Spleen (tissue), 11 donors: ENCODE measurements around the gene CFAP97D1. TPM values are rescaled to one million over a fixed set of nuclear protein-coding genes. Genes with fewer than 3 reads are reported as not detected.

ENCODE experiments used
- DNase-seq: peaks from one replicate; pipeline ENCODE4 v3.0.0-alpha.2; 2020
- H3K27ac ChIP-seq, 8 donors: fragments of 200-600 bp; sonication (generic) in 7 of 8; 1 replicate in 4 of 8; 2 replicates in 4 of 8; pipeline versions ENCODE4 v1.5.0 to v1.8.0; 2016 to 2021; ENCODE audit warnings: inconsistent platforms in 4 of 8, mild to moderate bottlenecking in 4 of 8, moderate library complexity in 1 of 8
- H3K27me3 ChIP-seq, 7 donors: fragments of 200-600 bp; sonication (generic) in 6 of 7; replicated peaks in 1 of 7; 1 replicate in 4 of 7; 2 replicates in 3 of 7; pipeline versions ENCODE4 v1.5.0 to v1.8.0; 2016 to 2021; ENCODE audit warnings: inconsistent platforms in 3 of 7, mild to moderate bottlenecking in 1 of 7
- H3K36me3 ChIP-seq, 6 donors: fragments of 200-600 bp; sonication (generic) in 5 of 6; 1 replicate in 4 of 6; 2 replicates in 2 of 6; pipeline versions ENCODE4 v1.5.0 to v1.8.0; 2016 to 2021; ENCODE audit warnings: inconsistent platforms in 2 of 6
- H3K4me1 ChIP-seq, 6 donors: fragments of 200-600 bp; sonication (generic) in 5 of 6; 1 replicate in 3 of 6; 2 replicates in 3 of 6; pipeline versions ENCODE4 v1.5.0 to v1.8.0; 2016 to 2021; ENCODE audit warnings: inconsistent platforms in 3 of 6
- H3K4me3 ChIP-seq, 8 donors: fragments of 200-600 bp; sonication (generic) in 7 of 8; 1 replicate in 4 of 8; 2 replicates in 4 of 8; pipeline versions ENCODE4 v1.5.0 to v1.8.0; 2016 to 2021; ENCODE audit warnings: inconsistent platforms in 4 of 8, mild to moderate bottlenecking in 4 of 8, moderate library complexity in 2 of 8
- H3K9me3 ChIP-seq, 8 donors: fragments of 200-600 bp; sonication (generic) in 7 of 8; 1 replicate in 4 of 8; 2 replicates in 4 of 8; pipeline versions ENCODE4 v1.5.0 to v1.8.0; 2016 to 2021; ENCODE audit warnings: inconsistent platforms in 4 of 8
- POLR2A ChIP-seq, 3 donors: fragments of 450-650 bp; IDR thresholded peaks; one replicate each; pipeline ENCODE4 v1.5.1; 2017; ENCODE audit warnings: antibody characterized with exemption in 3 of 3, mild to moderate bottlenecking in 1 of 3
- POLR2AphosphoS5 ChIP-seq, 3 donors: sonication (generic); formaldehyde crosslinking; IDR thresholded peaks; one replicate each; pipeline ENCODE4 v1.5.1; 2017; ENCODE audit warnings: antibody characterized with exemption in 3 of 3
- WGBS, 5 donors: extraction: QIAGEN DNeasy Blood & Tissue Kit in 3 of 5; methylation state at CpG; one replicate each; pipeline versions ENCODE4 v1.1.5 to v1.1.7; 2013 to 2018; 5-methylcytosine and 5-hydroxymethylcytosine counted together
- intact Hi-C: fragments of 100-400 bp; cut with DNase I; formaldehyde crosslinking; loops from one replicate; pipeline ENCODE4 v1.15.0; 2023; ENCODE audit warnings: low total_unique reads
- polyA plus RNA-seq, 3 donors: library from polyadenylated mRNA; stranded (reverse); fragments of 200-250 nt; gene quantifications; one replicate each; pipeline ENCODE4 v1.2.1, GENCODE V29; 2013
- total RNA-seq, 7 donors: library from RNA; depleted of rRNA in 3 of 7; stranded (reverse); fragments of >200 nt in 3 of 7; fragmentation: NEBNext Ultra II Directional in 4 of 7; extraction: Animal tissue kit (Norgen Biotek cat#: 25700) in 4 of 7; gene quantifications; one replicate each; pipeline versions ENCODE4 v1.1.0 to v1.2.1, GENCODE V29; 2016 to 2021
- TF ChIP-seq, protein P1 (sequence below), 11 experiments: fragments of 200-600 bp in 7 of 11; fragments of 450-650 bp in 4 of 11; sonication (generic) in 4 of 11; IDR thresholded peaks in 8 of 11; conservative IDR thresholded peaks in 3 of 11; 1 replicate in 7 of 11; 2 replicates in 4 of 11; pipeline versions ENCODE4 v1.4.0 to v1.8.0; 2016 to 2021; ENCODE audit warnings: antibody characterized with exemption in 11 of 11, inconsistent platforms in 4 of 11, mild to moderate bottlenecking in 1 of 11
- donor health status: healthy with polysubstance abuse.
- donor health status: DM: no; HTN: no; CAD: no; lungs with moderate emphysema.
- donor health status: DM: no; HTN: no; CAD: no.
- donor health status: Bipolar disorder and iron deficiency.
- donor health status: healthy.
- donor health status: DM: no; HTN: no; CAD: no.
- donor health status: DM: yes; HTN: yes; CAD: no.

The CFAP97D1 gene
- total and polyA plus RNA-seq, 10 donors, result 0.06 to 0.32 (median 0.19) TPM; not detected in 5

DNA sequence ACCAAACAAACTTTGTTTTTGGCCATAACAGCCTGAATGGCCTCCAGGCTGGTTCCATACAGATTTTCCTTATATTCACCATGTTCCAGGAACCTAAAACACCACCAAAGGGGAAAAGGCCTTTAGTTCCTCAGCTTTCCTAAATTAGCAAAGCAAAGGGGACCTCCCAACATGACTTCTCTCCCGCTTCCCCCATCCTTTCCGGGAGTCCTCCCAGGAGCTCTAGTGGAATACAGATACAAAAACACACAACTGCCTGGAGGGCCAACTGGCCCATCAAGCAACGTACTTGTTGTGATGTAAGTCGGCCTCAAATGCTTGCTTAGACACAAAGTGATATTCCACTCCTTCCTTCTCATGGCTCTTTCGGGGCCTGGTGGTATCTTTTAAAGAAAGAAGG lies 30.6 kb downstream of the CFAP97D1 start:
- 86 to 96% (median 93%) methylated on average over 5 of the region's 5 CpGs for WGBS, 5 donors
- no peak overlapping the region for H3K4me3 ChIP-seq
- intact Hi-C loops, result no loop called here
- H3K4me1 ChIP-seq, result no peaks in the 10 kb centered on the region
- H3K27me3 ChIP-seq, result peaks cover 0 to 13% (median 0%) of the 10 kb centered on the region in 7 donors
- H3K27ac ChIP-seq, result no peak overlapping the region
- H3K9me3 ChIP-seq, result no peaks in the 10 kb centered on the region
- TF ChIP-seq POLR2AphosphoS5 (IDR thresholded peaks at IDR 0.05) (no peak), POLR2A (IDR thresholded peaks at IDR 0.05) (no peak)
- TF ChIP-seq, protein P1, sequence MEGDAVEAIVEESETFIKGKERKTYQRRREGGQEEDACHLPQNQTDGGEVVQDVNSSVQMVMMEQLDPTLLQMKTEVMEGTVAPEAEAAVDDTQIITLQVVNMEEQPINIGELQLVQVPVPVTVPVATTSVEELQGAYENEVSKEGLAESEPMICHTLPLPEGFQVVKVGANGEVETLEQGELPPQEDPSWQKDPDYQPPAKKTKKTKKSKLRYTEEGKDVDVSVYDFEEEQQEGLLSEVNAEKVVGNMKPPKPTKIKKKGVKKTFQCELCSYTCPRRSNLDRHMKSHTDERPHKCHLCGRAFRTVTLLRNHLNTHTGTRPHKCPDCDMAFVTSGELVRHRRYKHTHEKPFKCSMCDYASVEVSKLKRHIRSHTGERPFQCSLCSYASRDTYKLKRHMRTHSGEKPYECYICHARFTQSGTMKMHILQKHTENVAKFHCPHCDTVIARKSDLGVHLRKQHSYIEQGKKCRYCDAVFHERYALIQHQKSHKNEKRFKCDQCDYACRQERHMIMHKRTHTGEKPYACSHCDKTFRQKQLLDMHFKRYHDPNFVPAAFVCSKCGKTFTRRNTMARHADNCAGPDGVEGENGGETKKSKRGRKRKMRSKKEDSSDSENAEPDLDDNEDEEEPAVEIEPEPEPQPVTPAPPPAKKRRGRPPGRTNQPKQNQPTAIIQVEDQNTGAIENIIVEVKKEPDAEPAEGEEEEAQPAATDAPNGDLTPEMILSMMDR (IDR thresholded peaks at IDR 0.05 in 8 of 11, conservative IDR thresholded peaks at IDR 0.05 in 3 of 11), result no peak
- peaks cover 0 to 16% (median 0%) of the 10 kb centered on the region in 6 donors for H3K36me3 ChIP-seq
- DNase-seq, result no peak

DNA sequence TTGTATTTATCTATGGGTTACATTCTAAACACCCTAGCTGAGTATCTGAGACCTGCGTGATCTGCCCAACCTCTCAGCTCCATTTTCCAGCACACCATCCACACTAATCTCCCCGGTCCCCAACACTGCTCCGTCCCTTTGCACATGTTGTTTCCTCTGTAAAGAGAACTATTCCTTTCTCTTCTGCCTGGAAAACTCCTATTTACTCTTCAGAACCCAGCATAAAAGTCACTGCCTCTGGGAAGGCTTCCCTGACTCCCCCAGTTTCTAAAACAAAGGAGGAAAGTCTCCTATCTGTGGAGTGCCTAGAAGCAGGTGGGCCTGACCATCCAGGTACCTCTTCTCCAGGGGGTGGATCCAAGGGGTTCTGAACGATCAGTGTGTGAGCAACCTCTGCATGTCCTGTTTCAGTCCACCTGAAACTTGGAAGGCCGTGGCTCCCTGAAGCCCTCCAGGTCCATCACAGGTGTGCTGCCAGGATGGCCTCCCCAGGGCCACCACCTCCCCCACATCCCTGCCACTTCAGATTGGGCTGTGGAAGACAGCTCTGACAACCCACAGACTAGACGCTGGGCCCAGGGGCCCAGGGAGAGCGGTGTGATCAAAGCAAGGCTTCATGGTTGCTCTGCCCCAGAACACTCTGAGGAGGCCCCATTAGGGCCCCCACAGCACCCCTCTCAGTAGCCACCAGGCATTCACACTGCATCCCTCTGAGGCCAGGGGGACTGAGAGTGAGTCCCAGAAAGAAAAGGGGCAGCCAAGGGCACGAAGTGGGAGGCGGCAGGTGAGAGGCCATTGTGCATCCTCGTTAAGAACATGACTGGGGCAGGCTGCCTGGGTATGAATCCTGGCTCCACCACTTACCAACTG lies 32.4 kb downstream of the CFAP97D1 start:
- intact Hi-C loops, result no loop called here
- DNase-seq, result no peak
- 86 to 92% (median 87%) methylated on average over 9 to 10 of the region's 10 CpGs for WGBS, 5 donors

DNA sequence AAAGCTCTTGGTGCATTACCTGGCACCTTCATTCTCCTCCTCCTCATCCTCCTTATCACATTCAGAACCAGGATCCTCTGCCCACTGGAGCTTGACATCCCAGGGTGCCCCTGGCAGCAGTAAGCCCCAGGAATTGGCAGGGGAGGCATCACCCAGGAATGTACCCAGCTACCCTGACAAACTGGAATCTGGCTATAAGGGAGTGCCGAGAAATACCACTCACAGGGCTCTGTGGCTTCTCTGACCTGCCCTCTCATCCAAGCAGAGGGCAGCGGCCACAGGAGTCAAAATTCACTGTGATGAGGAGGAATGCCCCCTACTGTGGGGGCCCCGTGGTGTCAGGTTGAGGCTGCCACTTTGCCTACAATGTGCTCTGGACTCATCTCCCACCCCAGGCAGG lies 33.2 kb downstream of the CFAP97D1 start:
- DNase-seq, result no peak

More for the DNA sequence above, 32.4 kb downstream of the CFAP97D1 start:
- no peaks in the 10 kb centered on the region for H3K9me3 ChIP-seq
- peaks cover 0 to 13% (median 0%) of the 10 kb centered on the region in 7 donors for H3K27me3 ChIP-seq
- TF ChIP-seq POLR2AphosphoS5 (IDR thresholded peaks at IDR 0.05) (no peak), POLR2A (IDR thresholded peaks at IDR 0.05) (no peak)
- TF ChIP-seq, protein P1 (IDR thresholded peaks at IDR 0.05 in 8 of 11, conservative IDR thresholded peaks at IDR 0.05 in 3 of 11), result no peak
- H3K36me3 ChIP-seq, result peaks cover 0 to 16% (median 0%) of the 10 kb centered on the region in 6 donors
- no peaks in the 10 kb centered on the region for H3K4me1 ChIP-seq
- H3K4me3 ChIP-seq, result no peak overlapping the region
- H3K27ac ChIP-seq, result no peak overlapping the region

More for the DNA sequence above, 33.2 kb downstream of the CFAP97D1 start:
- TF ChIP-seq POLR2A (IDR thresholded peaks at IDR 0.05) (no peak), POLR2AphosphoS5 (IDR thresholded peaks at IDR 0.05) (no peak)
- TF ChIP-seq, protein P1 (IDR thresholded peaks at IDR 0.05 in 8 of 11, conservative IDR thresholded peaks at IDR 0.05 in 3 of 11), result no peak
- Histone ChIP-seq H3K4me3 (no peak overlapping the region), H3K27ac (no peak overlapping the region), H3K9me3 (no peaks in the 10 kb centered on the region), H3K27me3 (peaks cover 0 to 9% (median 0%) of the 10 kb centered on the region in 7 donors), H3K4me1 (no peaks in the 10 kb centered on the region), H3K36me3 (peaks cover 0 to 16% (median 0%) of the 10 kb centered on the region in 6 donors)
- WGBS, 5 donors, result 76 to 92% (median 84%) methylated on average over 2 to 3 of the region's 3 CpGs
- intact Hi-C loops, result no loop called here
